22Rv1 (cell line): ENCODE measurements around the gene NPTXR.
A peak's percentile ranks its signal among the peaks of the same experiment; 100 is the strongest.

Source experiments
- ZFX ChIP-seq: fragments of 450-650 bp; IDR thresholded peaks from 2 replicates; pipeline ENCODE4 v1.6.1; 2017; ENCODE audit warnings: antibody characterized with exemption, borderline replicate concordance
- TF ChIP-seq, protein P1 (sequence below): fragments of 450-650 bp; IDR thresholded peaks from 2 replicates; pipeline ENCODE4 v1.5.1; 2017; ENCODE audit warnings: mild to moderate bottlenecking

DNA sequence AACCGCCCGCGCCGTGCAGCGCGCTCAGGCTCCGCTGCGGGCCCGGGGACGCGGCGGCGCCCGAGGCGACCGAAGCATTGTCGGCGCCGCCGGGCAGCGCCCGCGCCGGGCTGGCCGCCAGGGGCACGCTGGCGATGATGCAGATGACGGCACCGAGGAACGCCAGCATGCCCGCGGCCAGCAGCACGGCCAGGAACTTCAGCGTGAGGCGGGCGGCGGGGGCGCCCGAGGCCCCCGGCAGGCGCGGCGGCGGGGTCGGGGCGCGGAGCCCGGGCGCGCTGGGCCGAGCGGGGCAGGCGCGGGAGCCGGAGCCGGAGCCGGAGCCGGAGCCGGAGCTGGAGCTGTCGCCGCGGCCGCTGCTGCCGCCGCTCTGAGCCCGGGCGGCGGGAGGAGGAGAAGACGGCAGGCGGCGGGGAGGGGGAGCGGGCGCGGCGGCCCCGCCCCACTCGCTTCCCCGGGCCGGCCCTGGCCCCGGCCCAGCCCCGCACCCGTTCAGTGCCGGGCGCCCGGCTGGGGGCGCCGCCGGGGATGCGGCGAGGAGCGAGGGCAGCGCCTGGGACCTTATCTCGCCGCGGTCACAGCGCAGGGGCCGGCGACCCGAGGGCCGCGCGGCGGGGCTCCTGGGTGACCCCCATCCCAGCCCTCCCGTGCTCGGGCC lies at the start of gene NPTXR:
- TF ChIP-seq, protein P1, sequence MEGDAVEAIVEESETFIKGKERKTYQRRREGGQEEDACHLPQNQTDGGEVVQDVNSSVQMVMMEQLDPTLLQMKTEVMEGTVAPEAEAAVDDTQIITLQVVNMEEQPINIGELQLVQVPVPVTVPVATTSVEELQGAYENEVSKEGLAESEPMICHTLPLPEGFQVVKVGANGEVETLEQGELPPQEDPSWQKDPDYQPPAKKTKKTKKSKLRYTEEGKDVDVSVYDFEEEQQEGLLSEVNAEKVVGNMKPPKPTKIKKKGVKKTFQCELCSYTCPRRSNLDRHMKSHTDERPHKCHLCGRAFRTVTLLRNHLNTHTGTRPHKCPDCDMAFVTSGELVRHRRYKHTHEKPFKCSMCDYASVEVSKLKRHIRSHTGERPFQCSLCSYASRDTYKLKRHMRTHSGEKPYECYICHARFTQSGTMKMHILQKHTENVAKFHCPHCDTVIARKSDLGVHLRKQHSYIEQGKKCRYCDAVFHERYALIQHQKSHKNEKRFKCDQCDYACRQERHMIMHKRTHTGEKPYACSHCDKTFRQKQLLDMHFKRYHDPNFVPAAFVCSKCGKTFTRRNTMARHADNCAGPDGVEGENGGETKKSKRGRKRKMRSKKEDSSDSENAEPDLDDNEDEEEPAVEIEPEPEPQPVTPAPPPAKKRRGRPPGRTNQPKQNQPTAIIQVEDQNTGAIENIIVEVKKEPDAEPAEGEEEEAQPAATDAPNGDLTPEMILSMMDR: peak; percentile 42
- TF ChIP-seq ZFX: no peak
